ENCODE measurements around the gene VPS45. TPM values are rescaled to one million over a fixed set of nuclear protein-coding genes. Genes with fewer than 3 reads are reported as not detected.

VPS45 gene
- total and polyA plus RNA-seq, 2 of the 4 experiments (the other 2 are of a cell fraction) = 32.4 to 33.3 TPM

DNA sequence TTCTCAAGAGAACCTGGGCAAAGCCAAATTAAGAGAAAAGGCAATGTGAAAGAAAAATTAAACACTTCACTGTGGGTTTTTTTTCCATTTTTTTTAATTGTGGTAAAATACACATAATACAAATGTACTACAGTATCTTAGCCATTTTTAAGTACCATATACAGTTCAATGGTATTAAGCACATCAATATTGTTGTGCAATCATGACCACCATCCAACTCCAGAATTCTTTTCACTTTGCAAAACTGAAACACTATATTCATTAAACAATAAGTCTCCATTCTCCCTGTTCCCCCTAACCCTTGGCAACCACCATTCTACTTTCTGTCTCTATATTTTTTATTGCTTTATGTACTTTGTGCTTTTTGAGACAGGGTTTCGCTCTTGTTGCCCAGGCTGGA is 39.3 kb upstream of the VPS45 start:
- Histone ChIP-seq H2BK15ac (ENCODE audit: low read depth, low read length) (no peak overlapping the region), H2BK20ac (ENCODE audit: low read depth, low read length) (no peak overlapping the region), H3K4me2 (ENCODE audit: low read depth, low read length) (no peak overlapping the region), H3K56ac (ENCODE audit: extremely low read depth, insufficient read depth, low read length) (no peak overlapping the region), H2BK120ac (ENCODE audit: low read depth, low read length) (no peak overlapping the region), H3K79me1 (ENCODE audit: low read depth in 1 of 2, low read length in 2 of 2) (no peaks in the 10 kb centered on the region), H2AK5ac (ENCODE audit: low read depth, low read length) (no peak overlapping the region), H4K8ac (ENCODE audit: low read depth in 2 of 2, low read length in 2 of 2) (no peak overlapping the region), H3K14ac (replicated peaks; ENCODE audit: low read depth, low read length) (no peak overlapping the region), H3K9me1 (ENCODE audit: insufficient read depth, low read length) (no peaks in the 10 kb centered on the region), H3K23ac (ENCODE audit: low read depth, low read length) (no peak overlapping the region), H3K9ac (ENCODE audit: low read depth, low read length) (no peak overlapping the region), H3K4me1 (ENCODE audit: control insufficient read depth, insufficient read depth, low read length) (no peaks in the 10 kb centered on the region), H4K20me1 (ENCODE audit: insufficient read depth, low read length) (no peaks in the 10 kb centered on the region), H3K4me3 (ENCODE audit: insufficient read depth, low read depth, low read length) (no peak overlapping the region), H3K27me3 (ENCODE audit: control insufficient read depth, insufficient read depth, low read length) (no peaks in the 10 kb centered on the region), H3K27ac (ENCODE audit: insufficient read depth, low read length) (no peak overlapping the region), H2BK5ac (ENCODE audit: low read depth, low read length, poor library complexity, severe bottlenecking) (no peak overlapping the region), H3K9me3 (ENCODE audit: control insufficient read depth, insufficient read depth, low read length) (no peaks in the 10 kb centered on the region), H3K18ac (ENCODE audit: low read depth, low read length) (no peak overlapping the region), H2AFZ (replicated peaks; ENCODE audit: low read length, poor library complexity) (no peak overlapping the region), H2AK9ac (replicated peaks; ENCODE audit: low read depth, low read length, poor library complexity) (no peak overlapping the region), H3K36me3 (ENCODE audit: control insufficient read depth, insufficient read depth, low read length) (no peaks in the 10 kb centered on the region), H4K5ac (ENCODE audit: low read depth, low read length) (no peak overlapping the region), H4K91ac (ENCODE audit: insufficient read depth, low read depth, low read length) (no peak overlapping the region), H3K4ac (ENCODE audit: low read depth, low read length) (no peak overlapping the region)
- DNase-seq (no peak), ATAC-seq (ENCODE audit: low read depth) (no peak)
- dilution Hi-C loops (cut with HindIII; ENCODE audit: low sequenced_read_pairs, unreplicated experiment) = no loop called here
- CTCF ChIA-PET = no interaction called here
- in situ Hi-C loops (cut with MboI; ENCODE audit: low sequenced_read_pairs) = no loop called here
- WGBS, 2 experiments (ENCODE audit: extremely low coverage in 2 of 2, insufficient read length in 1 of 2) = no CpG with 5 or more reads among the region's 1 CpG
- BruUV-seq (replicated peaks) = no TSS peak
- POLR2A ChIA-PET (ENCODE audit: unreplicated experiment) = no interaction called here
- intact Hi-C loops (cut with micrococcal nuclease) = no loop called here
- TF ChIP-seq CEBPB (IDR thresholded peaks at IDR 0.05; ENCODE audit: low read depth, low read length) (peak; percentile 73), RCOR1 (IDR thresholded peaks at IDR 0.05; ENCODE audit: insufficient replicate concordance, low read length) (no peak)
